SK-N-SH (cell line): Measurements from ENCODE around the gene NPC1. TPM values are rescaled to one million over a fixed set of nuclear protein-coding genes. Genes with fewer than 3 reads are reported as not detected.
"Not testable (repeated sequence)": the region's sequence is repeated elsewhere in the genome, so short reads cannot be mapped to it uniquely, and the experiment has no call there.

ENCODE experiments used
- CTCF ChIA-PET: fragments of 300-600, 350-600 bp; formaldehyde crosslinking; extraction: SDS; loops from one replicate; lab custom pipeline; 2021; lab: Yijun Ruan, JAX
- POLR2A ChIA-PET: fragments of 350-600 bp; sonication (Branson Sonifier 250); formaldehyde crosslinking; extraction: SDS; loops from one replicate; lab custom pipeline; 2020; ENCODE audit warnings: antibody characterized with exemption, inconsistent platforms; lab: Yijun Ruan, JAX
- DNase-seq: peaks from one replicate; pipeline ENCODE4 v3.0.0; 2012
- H2AFZ ChIP-seq: fragments of 200-600 bp; sonication (generic); 2 replicates; pipeline ENCODE4 v1.8.1; 2016; ENCODE audit warnings: antibody characterized with exemption, mild to moderate bottlenecking, low read depth
- H3F3A ChIP-seq: fragments of 200-600 bp; sonication (generic); replicated peaks from 2 replicates; pipeline ENCODE3; 2016; ENCODE audit warnings: antibody characterized with exemption, mild to moderate bottlenecking; ENCODE audit not compliant: insufficient read depth
- H3K27ac ChIP-seq, 2 experiments: fragments of 200-500 bp in 1 of 2; fragments of 200-600 bp in 1 of 2; sonication (Bioruptor generic) in 1 of 2; sonication (generic), shearing (Covaris generic) in 1 of 2; 2 replicates each; pipeline versions ENCODE4 v1.5.1 to v1.6.1; 2014 to 2016; ENCODE audit warnings: low read depth in 2 of 2, inconsistent platforms in 1 of 2, low read length in 1 of 2, mild to moderate bottlenecking in 1 of 2, mixed read lengths in 1 of 2
- H3K27me3 ChIP-seq: fragments of 200-600 bp; sonication (generic), shearing (Covaris generic); 2 replicates; pipeline ENCODE4 v1.6.1; 2016; ENCODE audit warnings: mixed run types; ENCODE audit not compliant: insufficient read depth
- H3K36me3 ChIP-seq, 2 experiments: fragments of 200-500 bp in 1 of 2; fragments of 200-600 bp in 1 of 2; sonication (Bioruptor generic) in 1 of 2; sonication (generic) in 1 of 2; replicated peaks in 1 of 2; 2 replicates each; pipeline versions ENCODE3 to v1.5.1; 2014 to 2016; ENCODE audit warnings: low read length in 1 of 2, mild to moderate bottlenecking in 1 of 2; ENCODE audit not compliant: insufficient read depth in 2 of 2, control insufficient read depth in 1 of 2
- H3K4me1 ChIP-seq, 2 experiments: fragments of 200-500 bp in 1 of 2; fragments of 200-600 bp in 1 of 2; sonication (Bioruptor generic) in 1 of 2; sonication (generic), shearing (Covaris generic) in 1 of 2; 2 replicates each; pipeline versions ENCODE4 v1.5.1 to v1.6.1; 2014 to 2016; ENCODE audit warnings: low read depth in 1 of 2, low read length in 1 of 2, mixed run types in 1 of 2; ENCODE audit not compliant: insufficient read depth in 2 of 2, control insufficient read depth in 1 of 2
- H3K4me2 ChIP-seq: fragments of 200-600 bp; sonication (generic), shearing (Covaris generic); 2 replicates; pipeline ENCODE4 v1.6.1; 2017; ENCODE audit warnings: mixed run types
- H3K4me3 ChIP-seq, 2 experiments: fragments of 200-500 bp in 1 of 2; fragments of 200-600 bp in 1 of 2; sonication (Bioruptor generic) in 1 of 2; sonication (generic), shearing (Covaris generic) in 1 of 2; 2 replicates each; pipeline versions ENCODE4 v1.5.1 to v1.8.1; 2014 to 2016; ENCODE audit warnings: low read depth in 2 of 2, inconsistent platforms in 1 of 2, low read length in 1 of 2, mild to moderate bottlenecking in 1 of 2, mixed read lengths in 1 of 2, moderate library complexity in 1 of 2
- H3K79me2 ChIP-seq: fragments of 200-600 bp; sonication (generic); 2 replicates; pipeline ENCODE4 v1.8.1; 2017; ENCODE audit warnings: mild to moderate bottlenecking; ENCODE audit not compliant: insufficient read depth
- H3K9ac ChIP-seq: fragments of 200-600 bp; sonication (generic); 2 replicates; pipeline ENCODE4 v1.6.1; 2017; ENCODE audit warnings: mixed run types
- H3K9me2 ChIP-seq: fragments of 200-600 bp; sonication (generic); 2 replicates; pipeline ENCODE4 v1.6.1; 2017; ENCODE audit warnings: mixed run types
- H3K9me3 ChIP-seq: fragments of 200-600 bp; sonication (generic); 2 replicates; pipeline ENCODE4 v1.6.1; 2017; ENCODE audit warnings: mixed run types, mild to moderate bottlenecking, moderate library complexity
- H4K20me1 ChIP-seq: fragments of 200-600 bp; sonication (generic); 2 replicates; pipeline ENCODE4 v1.6.1; 2017; ENCODE audit warnings: mild to moderate bottlenecking, mixed run types; ENCODE audit not compliant: insufficient read depth
- CHD2 ChIP-seq: fragments of 150-350 bp; IDR thresholded peaks from 2 replicates; pipeline ENCODE4 v1.6.1; 2018; ENCODE audit warnings: low read length; ENCODE audit not compliant: partially characterized antibody
- FOSL2 ChIP-seq: IDR thresholded peaks from 2 replicates; pipeline ENCODE4 v1.4.0; 2012; ENCODE audit warnings: low read depth, mild to moderate bottlenecking, moderate library complexity, borderline replicate concordance
- FOXM1 ChIP-seq: IDR thresholded peaks from 2 replicates; pipeline ENCODE4 v1.4.0; 2012; ENCODE audit warnings: low read depth, mild to moderate bottlenecking
- GABPA ChIP-seq: IDR thresholded peaks from 2 replicates; pipeline ENCODE4 v1.4.0; 2012; ENCODE audit warnings: low read depth, mild to moderate bottlenecking
- JUND ChIP-seq: IDR thresholded peaks from 2 replicates; pipeline ENCODE4 v1.4.0; 2012
- MEF2A ChIP-seq: IDR thresholded peaks from 2 replicates; pipeline ENCODE4 v1.4.0; 2012; ENCODE audit warnings: low read depth, borderline replicate concordance
- NRF1 ChIP-seq: IDR thresholded peaks from 2 replicates; pipeline ENCODE4 v1.6.1; 2012; ENCODE audit warnings: low read depth, mild to moderate bottlenecking, low read length
- RCOR1 ChIP-seq: fragments of 150-350 bp; IDR thresholded peaks from 2 replicates; pipeline ENCODE4 v1.6.1; 2017; ENCODE audit warnings: antibody characterized with exemption, low read length
- RFX5 ChIP-seq: IDR thresholded peaks from 2 replicates; pipeline ENCODE4 v1.6.1; 2012; ENCODE audit warnings: mild to moderate bottlenecking, improper control_type of control experiment, low read length
- RXRA ChIP-seq: IDR thresholded peaks from 2 replicates; pipeline ENCODE4 v1.4.0; 2012; ENCODE audit warnings: low read depth, mild to moderate bottlenecking, borderline replicate concordance
- SIN3A ChIP-seq: IDR thresholded peaks from 2 replicates; pipeline ENCODE4 v1.6.1; 2012; ENCODE audit warnings: low read depth, mild to moderate bottlenecking, low read length, moderate library complexity, borderline replicate concordance
- TAF1 ChIP-seq: IDR thresholded peaks from 2 replicates; pipeline ENCODE4 v1.6.1; 2012; ENCODE audit warnings: low read depth, mild to moderate bottlenecking, low read length, moderate library complexity, borderline replicate concordance
- TEAD4 ChIP-seq: IDR thresholded peaks from 2 replicates; pipeline ENCODE4 v1.4.0; 2012; ENCODE audit warnings: mild to moderate bottlenecking, borderline replicate concordance; ENCODE audit not compliant: insufficient read depth
- YY1 ChIP-seq: IDR thresholded peaks from 2 replicates; pipeline ENCODE4 v1.4.0; 2012; ENCODE audit warnings: low read depth, mild to moderate bottlenecking
- WGBS: methylation state at CpG from one replicate; pipeline ENCODE4 v1.1.6; 2017; ENCODE audit warnings: low lambda C conversion rate; 5-methylcytosine and 5-hydroxymethylcytosine counted together
- polyA plus RNA-seq, 3 experiments: library from polyadenylated mRNA; depleted of rRNA; stranded (reverse); fragments of >200 nt; gene quantifications; 2 replicates each; pipeline ENCODE4 v1.2.3, GENCODE V29; 2012
- TF ChIP-seq, protein P1 (sequence below): IDR thresholded peaks from 2 replicates; pipeline ENCODE4 v1.4.0; 2012; ENCODE audit warnings: low read depth, borderline replicate concordance
- TF ChIP-seq, protein P2 (sequence below): fragments of 150-350 bp; IDR thresholded peaks from 2 replicates; pipeline ENCODE4 v1.6.1; 2017; ENCODE audit warnings: antibody characterized with exemption, low read length, low read depth, borderline replicate concordance

The NPC1 gene
- polyA plus RNA-seq, 1 of the 3 experiments (the other 2 are of a cell fraction), result 23.9 TPM

DNA sequence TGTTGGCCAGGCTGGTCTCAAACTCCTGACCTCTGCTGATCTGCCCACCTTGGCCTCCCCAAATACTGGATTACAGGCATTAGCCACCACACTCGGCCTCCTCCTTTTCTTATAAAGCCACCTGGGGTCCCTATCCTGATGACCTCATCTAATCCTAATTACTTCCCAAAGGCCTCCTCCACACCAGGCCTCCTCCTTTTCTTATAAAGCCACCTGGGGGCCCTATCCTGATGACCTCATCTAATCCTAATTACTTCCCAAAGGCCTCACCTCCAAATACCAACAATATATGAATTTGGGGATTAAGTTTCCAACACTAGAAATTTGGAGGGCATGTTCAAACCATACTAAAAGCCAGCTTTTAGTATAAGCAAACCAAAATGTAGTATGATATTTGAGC, 92.7 kb downstream of the NPC1 start:
- DNase-seq, result no peak

DNA sequence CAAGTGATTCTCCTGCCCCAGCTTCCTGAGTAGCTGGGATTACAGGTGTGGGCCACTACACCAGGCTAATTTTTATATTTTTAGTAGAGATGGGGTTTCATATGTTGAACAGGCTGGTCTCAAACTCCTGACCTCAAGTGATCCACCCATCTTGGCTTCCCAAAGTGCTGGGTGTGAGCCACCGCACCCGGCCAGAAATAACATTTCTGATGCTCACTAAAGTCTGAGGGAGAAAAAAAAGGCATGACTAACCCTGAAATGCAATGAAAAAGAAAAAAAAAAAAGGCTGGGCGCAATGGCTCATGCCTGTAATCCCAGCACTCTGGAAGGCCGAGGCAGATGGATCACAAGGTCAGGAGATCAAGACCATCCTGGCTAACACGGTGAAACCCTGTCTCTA, 96.7 kb downstream of the NPC1 start:
- H2AFZ ChIP-seq, H3K27ac ChIP-seq, H4K20me1 ChIP-seq, H3K4me2 ChIP-seq, POLR2A ChIA-PET, H3K9me2 ChIP-seq, H3K4me3 ChIP-seq, H3K4me1 ChIP-seq, H3K36me3 ChIP-seq, H3F3A ChIP-seq, DNase-seq, H3K27me3 ChIP-seq, H3K9ac ChIP-seq, H3K79me2 ChIP-seq: not testable (repeated sequence)
- peaks cover 14% of the 10 kb centered on the region for H3K9me3 ChIP-seq
- CTCF ChIA-PET, result interaction anchor here (1.5 kb wide), 1 partner anchor 9 kb away, joined by 3 read pairs; no protein-coding TSS in a partner anchor
- 79% methylated on average over 5 of the region's 5 CpGs for WGBS

More for the DNA sequence above, 92.7 kb downstream of the NPC1 start:
- WGBS, result 53% methylated on average over 1 of the region's 1 CpG
- H3K36me3 ChIP-seq, result no peaks in the 10 kb centered on the region
- H3K4me2 ChIP-seq, result no peak overlapping the region
- no peaks in the 10 kb centered on the region for H3K9me2 ChIP-seq
- H3K27ac ChIP-seq, result no peak overlapping the region
- no peak overlapping the region for H3K4me3 ChIP-seq
- no peaks in the 10 kb centered on the region for H3K4me1 ChIP-seq
- POLR2A ChIA-PET, result no interaction called here
- TF ChIP-seq, protein P1, sequence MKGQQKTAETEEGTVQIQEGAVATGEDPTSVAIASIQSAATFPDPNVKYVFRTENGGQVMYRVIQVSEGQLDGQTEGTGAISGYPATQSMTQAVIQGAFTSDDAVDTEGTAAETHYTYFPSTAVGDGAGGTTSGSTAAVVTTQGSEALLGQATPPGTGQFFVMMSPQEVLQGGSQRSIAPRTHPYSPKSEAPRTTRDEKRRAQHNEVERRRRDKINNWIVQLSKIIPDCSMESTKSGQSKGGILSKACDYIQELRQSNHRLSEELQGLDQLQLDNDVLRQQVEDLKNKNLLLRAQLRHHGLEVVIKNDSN, result no peak
- TF ChIP-seq NRF1, result no peak
- TF ChIP-seq RCOR1, result no peak
- TF ChIP-seq RFX5, result no peak
- TF ChIP-seq RXRA, result no peak
- TF ChIP-seq SIN3A, result no peak
- no peak for TF ChIP-seq FOXM1
- TF ChIP-seq JUND, result no peak
- TF ChIP-seq MEF2A, result no peak
- no peak for TF ChIP-seq TAF1
- TF ChIP-seq, protein P2, sequence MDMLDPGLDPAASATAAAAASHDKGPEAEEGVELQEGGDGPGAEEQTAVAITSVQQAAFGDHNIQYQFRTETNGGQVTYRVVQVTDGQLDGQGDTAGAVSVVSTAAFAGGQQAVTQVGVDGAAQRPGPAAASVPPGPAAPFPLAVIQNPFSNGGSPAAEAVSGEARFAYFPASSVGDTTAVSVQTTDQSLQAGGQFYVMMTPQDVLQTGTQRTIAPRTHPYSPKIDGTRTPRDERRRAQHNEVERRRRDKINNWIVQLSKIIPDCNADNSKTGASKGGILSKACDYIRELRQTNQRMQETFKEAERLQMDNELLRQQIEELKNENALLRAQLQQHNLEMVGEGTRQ, result no peak
- TF ChIP-seq TEAD4, result no peak
- no peak for TF ChIP-seq GABPA
- no peak for TF ChIP-seq YY1
- TF ChIP-seq FOSL2, result no peak
- TF ChIP-seq CHD2, result no peak
- no peak overlapping the region for H2AFZ ChIP-seq
- no peaks in the 10 kb centered on the region for H3F3A ChIP-seq
- CTCF ChIA-PET, result no interaction called here
- no peaks in the 10 kb centered on the region for H3K79me2 ChIP-seq
- no peaks in the 10 kb centered on the region for H4K20me1 ChIP-seq
- H3K9me3 ChIP-seq, result peaks cover 14% of the 10 kb centered on the region
- no peaks in the 10 kb centered on the region for H3K27me3 ChIP-seq
- H3K9ac ChIP-seq, result no peak overlapping the region
